ENCODE results near the gene ZNF800.
"Not testable (repeated sequence)": the region's sequence is repeated elsewhere in the genome, so short reads cannot be mapped to it uniquely, and the experiment has no call there.

The ZNF800 gene, protein sequence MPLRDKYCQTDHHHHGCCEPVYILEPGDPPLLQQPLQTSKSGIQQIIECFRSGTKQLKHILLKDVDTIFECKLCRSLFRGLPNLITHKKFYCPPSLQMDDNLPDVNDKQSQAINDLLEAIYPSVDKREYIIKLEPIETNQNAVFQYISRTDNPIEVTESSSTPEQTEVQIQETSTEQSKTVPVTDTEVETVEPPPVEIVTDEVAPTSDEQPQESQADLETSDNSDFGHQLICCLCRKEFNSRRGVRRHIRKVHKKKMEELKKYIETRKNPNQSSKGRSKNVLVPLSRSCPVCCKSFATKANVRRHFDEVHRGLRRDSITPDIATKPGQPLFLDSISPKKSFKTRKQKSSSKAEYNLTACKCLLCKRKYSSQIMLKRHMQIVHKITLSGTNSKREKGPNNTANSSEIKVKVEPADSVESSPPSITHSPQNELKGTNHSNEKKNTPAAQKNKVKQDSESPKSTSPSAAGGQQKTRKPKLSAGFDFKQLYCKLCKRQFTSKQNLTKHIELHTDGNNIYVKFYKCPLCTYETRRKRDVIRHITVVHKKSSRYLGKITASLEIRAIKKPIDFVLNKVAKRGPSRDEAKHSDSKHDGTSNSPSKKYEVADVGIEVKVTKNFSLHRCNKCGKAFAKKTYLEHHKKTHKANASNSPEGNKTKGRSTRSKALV

DNA sequence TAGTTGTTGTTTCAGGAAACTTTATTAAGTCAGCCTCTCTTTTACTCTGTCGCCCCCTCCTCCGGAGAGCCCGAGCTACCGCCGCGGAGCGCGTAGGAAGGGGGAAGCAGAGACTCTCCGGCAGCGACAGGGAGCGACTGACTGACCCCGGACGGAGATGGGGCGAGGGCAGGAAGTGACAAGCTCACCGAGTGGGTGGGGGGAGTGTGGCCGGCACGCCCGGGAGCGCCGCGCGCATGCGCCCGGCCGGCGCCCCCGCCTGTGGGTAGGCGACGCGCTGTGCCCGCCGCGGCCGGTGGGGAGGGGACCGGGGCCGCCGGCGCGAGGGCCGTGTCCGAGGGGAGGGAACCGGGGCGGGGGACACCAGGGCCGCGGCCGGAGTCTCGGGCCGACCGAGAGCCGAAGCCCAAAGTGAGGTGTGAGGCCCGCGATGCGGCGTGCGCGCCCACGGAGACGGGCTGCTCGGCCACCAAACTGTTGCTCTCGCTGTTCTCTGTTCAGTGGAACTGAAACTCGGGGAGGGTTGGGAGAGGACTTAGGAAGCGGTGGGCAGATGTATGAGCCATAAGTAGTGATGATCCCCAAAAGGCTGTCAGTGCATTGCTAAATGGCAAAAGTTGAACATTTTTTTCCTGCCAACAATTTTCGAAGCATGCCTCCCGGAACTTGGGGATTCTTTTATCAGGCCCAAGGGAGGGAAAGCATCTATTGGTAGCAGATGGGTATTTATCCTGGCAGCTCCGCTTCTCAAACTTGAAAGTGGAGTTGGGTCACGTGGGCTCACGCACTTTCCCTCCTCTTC lies at the start of gene ZNF800:
Gene ZNF800 (minus strand): TSS at position 143 of the 802 bp plus-strand sequence. CDS start 1,151 bp downstream, outside the sequence.
- DNase-seq, result peak; percentile 89

DNA sequence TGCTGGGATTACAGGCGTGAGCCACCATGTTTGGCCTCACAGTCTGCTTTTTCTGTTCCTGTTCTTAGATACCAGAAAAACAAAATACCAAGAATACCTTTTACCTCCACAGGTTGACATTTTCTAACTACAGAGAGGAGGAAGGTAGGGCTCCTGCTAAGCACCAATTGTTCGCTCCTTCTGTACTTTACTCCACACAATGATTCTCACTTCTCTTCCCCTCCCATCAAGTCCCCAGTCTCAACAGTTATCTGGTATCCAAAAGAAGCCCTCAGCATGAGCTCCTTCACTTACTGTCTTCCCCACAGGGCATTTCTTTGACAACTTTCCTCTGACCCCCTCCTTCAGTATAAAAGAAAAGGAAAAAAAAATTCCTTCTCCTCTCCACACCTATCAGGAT lies 47.7 kb upstream of the ZNF800 start:
- DNase-seq, result no peak

DNA sequence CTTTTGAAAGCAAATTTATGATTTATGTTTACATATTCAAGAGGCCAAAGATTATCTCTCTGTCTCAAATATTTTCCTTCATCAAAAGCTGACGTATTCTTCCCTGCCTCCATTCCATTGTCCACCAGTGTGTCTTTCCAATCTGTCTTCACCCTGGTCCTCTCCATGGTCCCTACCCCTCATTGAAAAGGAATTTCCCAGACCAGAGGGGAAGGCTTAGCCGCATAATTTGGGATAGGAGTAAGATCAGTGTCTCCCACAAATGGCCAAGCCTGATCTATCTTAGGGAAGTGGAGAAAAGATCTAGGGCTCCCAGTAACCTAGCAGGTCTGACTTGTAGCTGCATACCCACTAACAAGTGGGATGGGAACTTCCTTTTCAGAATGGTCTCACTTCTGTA lies 46.3 kb upstream of the ZNF800 start:
- DNase-seq, result no peak

DNA sequence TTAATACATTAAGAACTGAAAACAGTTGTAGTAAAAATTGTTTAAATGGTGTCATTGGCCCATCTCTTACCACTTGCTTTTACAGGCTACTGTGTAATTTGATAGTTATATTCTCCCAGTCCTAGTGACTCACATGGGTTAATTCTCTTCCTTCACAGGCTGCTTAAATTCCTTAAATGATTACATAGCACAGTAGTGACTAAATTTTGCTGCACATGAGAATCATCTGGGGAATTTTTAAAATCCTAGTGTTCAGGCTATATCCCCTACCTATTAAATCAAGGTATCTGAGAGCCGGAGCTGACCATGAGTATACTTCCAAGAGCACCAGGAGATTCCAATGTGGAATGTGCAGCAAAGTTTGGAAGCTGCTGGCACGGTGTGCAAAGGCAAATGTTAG lies 45.3 kb upstream of the ZNF800 start:
- DNase-seq, result no peak

DNA sequence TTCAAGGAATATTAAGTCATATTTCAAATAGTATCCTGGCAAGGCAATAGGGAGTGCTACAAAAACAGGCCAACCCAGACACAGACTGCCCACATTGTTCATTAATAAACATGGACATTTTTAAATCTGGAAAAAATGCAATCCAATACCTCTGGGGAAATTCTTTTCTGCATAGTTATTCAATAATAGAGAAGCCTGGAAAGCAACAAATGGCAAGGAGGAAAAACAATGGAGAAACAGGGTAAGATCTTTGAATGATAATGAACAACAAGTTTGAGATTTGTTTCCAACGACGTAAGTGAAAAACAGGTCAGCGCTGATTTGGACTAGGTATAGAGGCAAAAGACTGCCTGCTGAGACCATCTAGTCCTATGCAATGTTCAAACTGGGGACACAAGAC lies 44.7 kb upstream of the ZNF800 start:
- no peak for DNase-seq

DNA sequence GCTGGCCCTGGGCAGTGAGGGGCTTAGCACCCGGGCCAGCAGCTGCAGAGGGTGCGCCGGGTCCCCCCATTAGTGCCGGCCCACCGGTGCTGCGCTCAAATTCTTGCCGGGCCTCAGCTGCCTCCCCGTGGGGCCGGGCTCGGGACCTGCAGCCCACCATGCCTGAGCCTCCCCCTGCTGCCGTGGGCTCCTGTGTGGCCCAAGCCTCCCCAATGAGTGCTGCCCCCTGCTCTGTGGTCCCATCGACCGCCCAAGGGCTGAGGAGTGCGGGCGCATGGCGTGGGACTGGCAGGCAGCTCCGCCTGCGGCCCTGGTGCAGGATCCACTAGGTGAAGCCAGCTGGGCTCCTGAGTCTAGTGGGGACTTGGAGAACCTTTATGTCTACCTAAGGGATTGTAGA lies 36.8 kb upstream of the ZNF800 start:
- DNase-seq, result not testable (repeated sequence)

DNA sequence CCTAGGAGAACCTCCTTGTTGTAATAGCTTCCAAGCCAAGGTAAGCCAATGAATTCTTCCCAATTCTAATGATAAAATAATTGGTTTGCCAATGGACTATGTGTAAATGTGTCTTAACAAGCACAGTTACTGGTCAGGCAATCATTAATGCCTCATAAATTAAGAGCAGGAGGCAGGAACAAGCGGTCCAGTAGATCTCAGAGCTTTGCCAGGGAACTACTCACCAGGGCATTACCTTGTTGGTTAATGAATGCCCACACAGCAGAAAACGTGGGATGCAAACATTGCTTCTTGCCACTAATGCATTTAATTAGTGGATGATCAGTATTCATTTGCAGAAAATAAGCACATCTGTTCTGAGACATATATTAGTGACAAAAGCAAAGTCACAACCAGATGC lies 26.7 kb upstream of the ZNF800 start:
- no peak for DNase-seq

DNA sequence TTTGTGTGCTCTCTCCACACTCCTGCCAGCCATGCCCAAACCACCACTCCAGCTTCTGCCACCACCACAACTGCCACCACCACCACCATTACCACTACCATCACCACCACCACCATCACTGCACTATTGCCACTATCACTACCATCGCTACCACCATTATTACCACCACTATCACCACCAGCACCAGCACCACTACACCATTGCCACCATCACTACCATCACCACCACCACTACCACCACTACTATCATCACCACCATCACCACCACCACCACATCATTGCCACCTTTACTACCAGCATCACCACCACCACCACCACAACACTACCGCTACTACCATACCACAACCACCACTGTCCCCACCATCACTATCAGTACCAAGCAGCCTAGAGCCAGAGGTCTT lies 26.0 kb upstream of the ZNF800 start:
- no peak for DNase-seq

DNA sequence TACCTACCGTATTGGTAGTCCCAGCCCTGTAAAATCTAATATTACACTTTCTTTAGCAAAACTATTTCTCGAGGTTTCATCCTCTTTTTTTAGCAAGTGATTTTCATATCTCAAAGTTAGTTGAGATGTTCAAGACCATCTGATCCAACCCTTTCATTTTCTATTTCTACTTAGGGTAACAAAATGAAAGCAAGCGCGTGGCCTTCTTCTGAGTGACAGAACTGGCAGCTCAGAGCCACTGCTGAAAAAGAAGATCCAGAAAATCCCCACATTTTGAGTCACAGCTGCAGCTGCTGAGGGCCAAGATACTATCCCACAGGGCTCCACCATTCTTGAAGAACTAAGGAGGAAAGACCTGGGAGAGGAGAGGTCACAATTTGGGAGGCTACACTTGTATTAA lies 24.8 kb upstream of the ZNF800 start:
- no peak for DNase-seq

DNA sequence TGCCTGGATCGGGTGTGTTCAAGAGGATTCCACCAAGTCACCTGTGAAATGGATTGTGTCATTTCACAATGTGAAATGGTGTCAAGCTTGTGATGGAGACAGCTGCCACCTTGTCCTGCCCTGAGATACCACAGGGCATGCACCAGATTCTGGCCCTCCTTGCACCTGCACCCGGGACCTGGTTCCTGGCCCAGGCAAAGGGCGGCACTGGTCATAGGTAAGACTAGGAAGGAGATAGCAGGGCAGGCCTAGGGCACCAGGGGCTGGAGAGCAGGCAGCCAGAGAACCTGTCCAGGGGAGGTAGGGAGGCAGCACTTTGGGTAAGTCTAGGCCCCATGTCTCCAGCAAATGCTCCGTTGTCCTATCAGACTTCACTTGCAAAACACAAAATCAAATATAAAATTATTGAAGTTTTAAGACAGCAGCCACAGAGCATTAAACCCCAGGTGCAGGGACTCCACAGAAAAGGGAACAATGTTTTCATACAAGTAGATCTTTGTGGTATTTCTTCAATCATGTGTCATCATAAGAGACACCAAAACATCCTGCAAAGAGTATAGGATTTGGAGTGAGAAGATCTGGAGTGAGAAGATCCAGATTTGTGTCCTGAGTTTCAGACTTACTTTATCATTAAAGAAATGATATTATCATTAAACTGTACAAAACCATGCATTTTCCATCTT lies 22.7 kb upstream of the ZNF800 start:
- DNase-seq, result no peak

DNA sequence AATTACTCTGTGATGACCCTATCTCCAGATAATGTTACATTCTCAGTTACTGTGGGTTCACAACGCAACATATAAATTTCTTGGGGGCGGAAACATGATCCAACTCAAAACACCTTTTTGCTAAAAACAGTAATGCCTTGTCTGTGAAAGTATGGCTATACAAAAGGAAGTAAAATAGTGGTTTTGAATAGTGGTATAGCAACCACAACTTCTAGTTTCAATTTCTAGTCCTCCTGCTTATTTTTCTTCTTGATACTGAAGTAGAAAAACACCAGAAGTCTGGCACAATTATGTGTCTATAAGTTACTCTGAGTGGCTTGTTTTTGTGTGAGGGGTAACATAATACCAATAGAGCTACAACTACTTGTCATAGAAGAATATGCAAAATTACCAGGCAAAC lies 21.5 kb upstream of the ZNF800 start:
- DNase-seq, result no peak

DNA sequence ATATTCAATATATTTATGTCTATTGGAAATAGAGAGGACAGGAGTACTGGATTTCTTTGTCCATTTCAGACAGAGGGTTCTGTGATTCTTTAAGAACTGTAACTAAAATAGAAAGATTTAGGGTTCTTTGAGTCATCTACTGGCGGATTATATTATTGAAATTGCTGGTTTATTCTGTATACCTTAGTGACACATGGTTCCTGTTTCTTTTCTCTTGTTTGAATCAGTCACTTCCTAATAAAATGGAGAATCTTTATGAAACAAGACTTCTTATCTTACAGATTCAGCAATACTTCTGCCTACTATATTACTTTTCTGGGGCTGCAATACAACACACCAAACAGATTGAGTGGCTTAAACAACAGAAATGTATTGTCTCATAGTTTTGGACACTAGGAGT lies 20.8 kb upstream of the ZNF800 start:
- DNase-seq, result no peak

DNA sequence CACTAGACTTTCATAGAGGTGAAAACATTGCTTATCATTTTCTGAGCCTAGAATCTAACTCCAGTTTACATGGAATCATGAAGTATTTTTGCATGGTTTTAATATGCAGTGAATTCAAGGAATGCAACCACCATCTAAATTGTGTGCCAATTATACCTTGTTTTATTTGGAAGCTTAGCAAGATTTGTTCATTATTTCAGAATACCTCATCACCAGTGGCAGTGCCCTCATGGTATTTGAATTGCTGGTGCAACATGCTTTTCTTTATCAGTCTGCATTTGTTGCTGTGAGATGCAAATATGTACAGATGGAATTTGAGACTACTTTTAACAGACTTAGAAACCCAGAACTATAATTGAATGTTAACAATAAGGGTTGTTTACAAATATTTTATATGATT lies 18.7 kb upstream of the ZNF800 start:
- no peak for DNase-seq

DNA sequence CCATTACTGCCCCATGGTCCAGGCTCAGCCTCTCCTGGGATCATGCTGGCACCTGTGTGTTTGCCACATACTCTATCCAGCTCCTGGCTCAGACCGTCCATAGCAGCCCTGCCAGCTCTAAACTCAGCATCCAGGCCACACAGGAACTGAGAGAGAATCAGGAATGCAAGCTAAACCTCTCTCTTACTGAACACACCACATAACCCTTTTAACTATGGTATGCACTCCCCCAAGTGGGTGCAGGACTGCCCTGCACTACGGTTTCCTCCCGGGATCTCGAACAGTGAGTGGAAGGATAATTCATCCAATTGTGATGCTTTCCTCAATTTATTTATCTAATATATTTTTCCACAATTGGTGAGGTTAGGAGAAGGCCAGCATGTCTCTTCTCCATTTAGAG lies 17.1 kb upstream of the ZNF800 start:
- DNase-seq, result no peak

DNA sequence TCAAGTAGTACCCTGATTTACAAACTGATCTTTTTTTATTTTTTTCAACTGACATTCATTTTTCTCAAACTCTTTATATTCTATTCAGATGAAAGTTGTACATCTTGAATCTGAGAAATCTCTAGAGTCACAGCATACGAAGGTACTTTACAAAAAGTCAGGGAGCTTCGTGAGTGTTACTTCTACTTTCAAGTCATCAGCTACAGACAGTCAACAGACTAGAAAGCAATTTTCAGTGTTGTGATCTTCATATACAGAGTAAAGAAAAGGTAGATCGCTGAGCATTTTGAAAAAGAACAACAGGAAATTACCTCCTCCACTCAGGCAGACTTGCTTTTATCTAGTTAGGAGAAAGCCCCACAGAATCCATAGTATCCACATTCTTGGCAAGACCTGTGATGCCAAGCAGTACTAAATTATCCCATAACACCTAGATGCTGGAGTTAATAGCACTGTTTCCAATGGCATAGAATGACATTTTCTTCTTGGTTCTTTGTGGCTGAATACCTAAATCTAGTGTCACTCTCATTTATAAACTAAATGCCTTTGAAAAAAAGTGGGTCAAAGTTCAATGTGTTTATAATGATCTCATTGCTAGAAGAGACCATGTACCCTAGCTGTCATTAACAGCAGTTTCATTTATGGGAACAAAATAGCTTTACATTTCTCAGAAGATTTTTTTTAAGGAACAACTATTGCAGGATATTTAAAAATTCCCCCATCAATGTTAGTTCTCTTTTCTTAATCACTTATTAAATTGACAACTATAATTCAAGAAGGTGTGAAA lies 12.0 kb upstream of the ZNF800 start:
- DNase-seq, result no peak

DNA sequence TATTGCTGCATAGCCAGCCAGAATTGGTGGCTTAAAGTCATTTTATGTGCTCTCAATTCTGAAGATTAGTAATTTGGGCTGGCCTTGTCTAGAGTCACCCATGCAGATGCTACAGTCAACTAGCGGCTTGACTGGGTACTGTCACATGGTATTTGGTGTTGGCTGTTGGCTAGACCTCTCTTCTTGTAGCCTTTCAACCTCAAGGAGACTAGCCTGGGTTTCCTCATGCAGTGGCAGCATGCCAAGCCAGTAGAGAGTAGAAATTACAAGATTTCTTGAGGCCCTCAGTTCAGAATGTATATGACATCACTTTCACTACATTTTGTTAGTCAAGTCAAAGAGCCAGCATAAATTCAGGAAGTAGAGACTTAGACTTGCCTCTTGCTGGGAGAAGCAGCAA lies 3.7 kb upstream of the ZNF800 start:
- DNase-seq, result no peak

DNA sequence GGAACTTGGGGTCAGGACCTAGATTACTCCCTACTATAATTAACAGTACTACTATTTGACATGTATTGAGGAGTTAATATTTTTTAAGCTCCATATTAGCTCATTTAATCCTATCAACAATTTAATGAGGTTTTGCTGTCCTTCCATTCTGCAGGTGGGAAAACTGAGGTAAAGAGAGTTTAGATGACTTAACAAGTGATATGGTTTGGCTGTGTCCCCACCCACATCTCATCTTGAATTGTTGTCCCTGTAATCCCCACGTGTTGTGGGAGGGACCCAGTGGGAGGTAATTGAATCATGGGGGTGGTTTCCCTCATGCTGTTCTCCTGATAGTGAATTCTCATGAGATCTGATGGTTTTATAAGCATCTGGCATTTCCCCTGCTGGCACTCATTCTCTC lies 2.6 kb upstream of the ZNF800 start:
- not testable (repeated sequence) for DNase-seq

DNA sequence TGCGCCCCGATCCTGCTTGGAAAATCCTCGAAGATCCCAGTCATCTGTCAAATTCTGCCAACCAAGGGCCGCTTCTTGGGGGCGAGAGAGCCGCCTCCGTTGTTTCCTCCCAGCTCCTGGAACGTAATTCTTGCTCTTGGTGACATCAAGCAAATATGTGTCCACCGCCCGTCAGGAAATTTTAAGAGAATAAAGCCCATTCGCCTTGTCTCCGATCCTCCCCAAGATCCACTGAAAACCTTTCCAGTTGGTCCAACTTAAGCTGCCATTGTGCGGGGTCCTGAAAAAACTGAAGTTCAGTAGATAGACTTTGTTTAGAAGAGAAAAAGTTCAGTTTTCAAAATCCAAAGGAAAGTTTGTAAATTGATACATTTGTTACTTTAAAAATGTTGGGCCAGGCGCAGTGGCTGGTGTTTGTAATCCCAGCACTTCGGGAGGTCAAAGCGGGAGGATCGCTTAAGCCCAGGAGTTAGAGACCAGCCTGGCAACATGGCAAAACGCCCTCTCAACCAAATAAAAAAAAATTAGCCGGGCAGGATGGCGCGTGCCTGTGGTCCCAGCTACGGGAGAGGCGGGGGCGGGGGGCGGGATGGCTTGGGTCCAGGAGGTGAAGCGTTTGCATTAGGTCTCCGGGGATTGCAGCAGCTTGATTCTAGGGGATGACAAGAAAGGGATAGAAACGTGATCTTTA lies 1.0 kb upstream of the ZNF800 start:
- DNase-seq, result no peak

DNA sequence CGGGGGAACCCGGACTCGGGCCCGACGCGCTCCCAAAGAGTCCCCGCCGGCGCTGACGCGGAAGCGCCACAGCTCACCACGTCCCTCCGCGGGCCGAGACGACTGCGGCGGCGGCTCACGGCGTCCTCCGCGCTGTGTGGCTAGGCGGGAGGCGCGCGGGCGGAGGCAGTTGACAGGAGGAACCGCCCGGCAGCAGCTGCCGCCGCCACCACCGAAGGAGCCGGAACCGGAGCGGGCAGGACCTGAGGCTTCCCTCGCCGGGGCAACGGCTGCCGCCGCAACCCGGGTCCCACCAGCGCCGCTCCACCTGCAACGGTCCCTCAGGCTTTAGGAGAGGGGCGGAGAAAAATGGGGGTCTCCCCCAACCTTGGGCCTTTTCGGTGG lies 334 bp downstream of the ZNF800 start:
- DNase-seq, result peak; percentile 56

DNA sequence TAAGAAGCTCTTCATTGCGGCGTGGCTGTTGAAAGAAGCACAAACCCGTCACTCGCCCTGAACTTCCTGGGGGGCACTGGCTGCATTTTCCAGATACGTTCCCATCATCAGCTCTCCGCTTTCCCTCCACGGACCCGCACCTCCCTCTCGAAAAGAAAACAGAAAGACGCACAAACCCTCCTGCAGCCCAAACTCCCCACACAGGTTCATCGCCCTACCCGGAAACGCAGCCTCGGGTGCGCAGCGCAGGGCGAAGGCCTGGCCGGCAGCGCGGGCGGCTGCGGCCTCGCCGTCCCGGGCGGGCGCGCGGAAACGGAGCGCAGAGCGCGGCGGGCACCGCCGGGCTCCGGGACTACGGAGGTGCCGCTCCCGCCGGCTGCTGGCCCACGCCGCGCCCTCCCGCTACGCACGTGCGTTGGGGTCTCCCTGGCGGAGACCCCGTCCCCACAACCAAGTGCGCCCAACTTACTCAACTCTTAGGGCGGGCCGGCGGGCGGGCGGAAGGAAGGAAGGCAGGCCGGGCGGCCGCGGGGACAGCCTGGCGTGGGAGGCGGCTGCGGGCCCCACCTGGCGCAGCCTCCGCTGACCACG lies 822 bp downstream of the ZNF800 start:
- DNase-seq, result peak; percentile 12
